Panc1 (cell line): Measurements from ENCODE around the gene ASB2. TPM values are rescaled to one million over a fixed set of nuclear protein-coding genes. Genes with fewer than 3 reads are reported as not detected.

Experiments used
- ATAC-seq: fragments of 200-7000 bp; cut with Tn5 transposase; 2 replicates; pipeline ENCODE4 v1.9.1; 2020; ENCODE audit warnings: mild to moderate bottlenecking, moderate library complexity
- BruUV-seq: library from RNA; stranded (reverse); fragments of 400-500 nt; replicated peaks from 2 replicates; lab custom pipeline; 2021; lab: Mats Ljungman, UMichigan
- CTCF ChIA-PET: fragments of 300-600 bp; sonication (Branson Sonifier 250); formaldehyde crosslinking; loops from one replicate; lab custom pipeline; 2022; ENCODE audit warnings: antibody characterized with exemption; lab: Charles Lee
- POLR2A ChIA-PET: fragments of 300-600 bp; sonication (Branson Sonifier 250); formaldehyde crosslinking; loops from one replicate; lab custom pipeline; 2022; ENCODE audit warnings: antibody characterized with exemption; lab: Charles Lee
- DNase-seq: peaks from one replicate; pipeline ENCODE4 v3.0.0-alpha.2; 2010; ENCODE audit warnings: low read depth, low spot score
- H3K27ac ChIP-seq: 2 replicates; pipeline ENCODE4 v1.5.1; 2011; ENCODE audit warnings: mild to moderate bottlenecking, low read length, inconsistent platforms
- H3K27me3 ChIP-seq: fragments of 200-500 bp; sonication (Bioruptor generic); 2 replicates; pipeline ENCODE4 v1.6.0; 2014; ENCODE audit warnings: low read length, inconsistent platforms; ENCODE audit not compliant: control insufficient read depth, insufficient read depth
- H3K36me3 ChIP-seq: fragments of 200-500 bp; sonication (Bioruptor generic); 2 replicates; pipeline ENCODE4 v1.5.1; 2014; ENCODE audit warnings: inconsistent platforms, mild to moderate bottlenecking, low read length, moderate library complexity; ENCODE audit not compliant: control insufficient read depth, insufficient read depth
- H3K4me1 ChIP-seq: 2 replicates; pipeline ENCODE4 v1.5.1; 2011; ENCODE audit warnings: inconsistent platforms, mild to moderate bottlenecking, low read length, moderate library complexity; ENCODE audit not compliant: control insufficient read depth, insufficient read depth
- H3K4me3 ChIP-seq, 2 experiments: 2 replicates each; pipeline ENCODE4 v1.5.1; 2011 to 2012; ENCODE audit warnings: low read depth in 2 of 2, low read length in 2 of 2, mild to moderate bottlenecking in 2 of 2, inconsistent platforms in 1 of 2, moderate library complexity in 1 of 2
- H3K9me3 ChIP-seq: fragments of 200-500 bp; sonication (Bioruptor generic); 2 replicates; pipeline ENCODE4 v1.5.1; 2014; ENCODE audit warnings: low read depth, mild to moderate bottlenecking, inconsistent platforms, low read length, moderate library complexity; ENCODE audit not compliant: control insufficient read depth, insufficient read depth
- CTCF ChIP-seq: fragments of 450-650 bp; IDR thresholded peaks from 2 replicates; pipeline ENCODE4 v1.5.1; 2017; ENCODE audit warnings: mild to moderate bottlenecking
- POLR2AphosphoS5 ChIP-seq: IDR thresholded peaks from 2 replicates; pipeline ENCODE4 v1.6.1; 2012; ENCODE audit warnings: mild to moderate bottlenecking, low read depth, low read length, moderate library complexity
- SIN3A ChIP-seq: IDR thresholded peaks from 2 replicates; pipeline ENCODE4 v1.6.1; 2012; ENCODE audit warnings: low read depth, mild to moderate bottlenecking, low read length, moderate library complexity, borderline replicate concordance; ENCODE audit not compliant: insufficient read depth
- TCF7L2 ChIP-seq: IDR thresholded peaks from 2 replicates; pipeline ENCODE4 v1.6.1; 2011; ENCODE audit warnings: mild to moderate bottlenecking, low read depth, low read length, inconsistent platforms
- in situ Hi-C: cut with HindIII; loops from 2 replicates; pipeline ENCODE4 v1.10.0; 2016; ENCODE audit warnings: low sequenced_read_pairs, low pct_unique_long_range_greater_than_20kb
- intact Hi-C: fragments of 100-400 bp; cut with micrococcal nuclease; formaldehyde crosslinking; loops from one replicate; pipeline ENCODE4 v1.10.0; 2022; ENCODE audit not compliant: unreplicated experiment
- total RNA-seq: library from RNA; stranded (reverse); gene quantifications from one replicate; pipeline ENCODE4 v1.2.1, GENCODE V29; 2021; ENCODE audit not compliant: unreplicated experiment
- TF ChIP-seq, protein P1 (sequence below), 2 experiments: IDR thresholded peaks; 2 replicates each; pipeline ENCODE4 v1.6.1; 2011 to 2012; ENCODE audit warnings: low read depth in 2 of 2, control low read depth in 1 of 2, low read length in 1 of 2, mild to moderate bottlenecking in 1 of 2, moderate library complexity in 1 of 2; ENCODE audit not compliant: insufficient read depth in 1 of 2

ASB2 gene
- total RNA-seq, 1 experiment from 2014 or later: 0.28 TPM

- Histone ChIP-seq H3K9me3 (no peaks in the 10 kb centered on the region), H3K4me3 (no peak overlapping the region), H3K27ac (no peak overlapping the region), H3K4me1 (no peaks in the 10 kb centered on the region), H3K27me3 (no peaks in the 10 kb centered on the region), H3K36me3 (no peaks in the 10 kb centered on the region)
- ChIA-PET CTCF (interaction anchor here (0.5 kb wide), 1 partner anchor 703 kb away, joined by 6 read pairs; no protein-coding TSS in a partner anchor), POLR2A (no interaction called here)
- no peak for ATAC-seq
- in situ Hi-C loops (no loop called here), intact Hi-C loops (no loop called here)
- TF ChIP-seq SIN3A: no peak
- TF ChIP-seq POLR2AphosphoS5: no peak
- no peak for TF ChIP-seq TCF7L2
- TF ChIP-seq, protein P1, sequence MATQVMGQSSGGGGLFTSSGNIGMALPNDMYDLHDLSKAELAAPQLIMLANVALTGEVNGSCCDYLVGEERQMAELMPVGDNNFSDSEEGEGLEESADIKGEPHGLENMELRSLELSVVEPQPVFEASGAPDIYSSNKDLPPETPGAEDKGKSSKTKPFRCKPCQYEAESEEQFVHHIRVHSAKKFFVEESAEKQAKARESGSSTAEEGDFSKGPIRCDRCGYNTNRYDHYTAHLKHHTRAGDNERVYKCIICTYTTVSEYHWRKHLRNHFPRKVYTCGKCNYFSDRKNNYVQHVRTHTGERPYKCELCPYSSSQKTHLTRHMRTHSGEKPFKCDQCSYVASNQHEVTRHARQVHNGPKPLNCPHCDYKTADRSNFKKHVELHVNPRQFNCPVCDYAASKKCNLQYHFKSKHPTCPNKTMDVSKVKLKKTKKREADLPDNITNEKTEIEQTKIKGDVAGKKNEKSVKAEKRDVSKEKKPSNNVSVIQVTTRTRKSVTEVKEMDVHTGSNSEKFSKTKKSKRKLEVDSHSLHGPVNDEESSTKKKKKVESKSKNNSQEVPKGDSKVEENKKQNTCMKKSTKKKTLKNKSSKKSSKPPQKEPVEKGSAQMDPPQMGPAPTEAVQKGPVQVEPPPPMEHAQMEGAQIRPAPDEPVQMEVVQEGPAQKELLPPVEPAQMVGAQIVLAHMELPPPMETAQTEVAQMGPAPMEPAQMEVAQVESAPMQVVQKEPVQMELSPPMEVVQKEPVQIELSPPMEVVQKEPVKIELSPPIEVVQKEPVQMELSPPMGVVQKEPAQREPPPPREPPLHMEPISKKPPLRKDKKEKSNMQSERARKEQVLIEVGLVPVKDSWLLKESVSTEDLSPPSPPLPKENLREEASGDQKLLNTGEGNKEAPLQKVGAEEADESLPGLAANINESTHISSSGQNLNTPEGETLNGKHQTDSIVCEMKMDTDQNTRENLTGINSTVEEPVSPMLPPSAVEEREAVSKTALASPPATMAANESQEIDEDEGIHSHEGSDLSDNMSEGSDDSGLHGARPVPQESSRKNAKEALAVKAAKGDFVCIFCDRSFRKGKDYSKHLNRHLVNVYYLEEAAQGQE (IDR thresholded peaks at IDR 0.05; ENCODE audit: insufficient read depth in 1 of 2, low read depth in 2 of 2, low read length in 1 of 2): no peak
- TF ChIP-seq CTCF: no peak
- no peak for DNase-seq
- no TSS peak for BruUV-seq
Measured at GRCh38 chr14:93898081-93898611, 78.2 kb downstream of the ASB2 start.

DNA sequence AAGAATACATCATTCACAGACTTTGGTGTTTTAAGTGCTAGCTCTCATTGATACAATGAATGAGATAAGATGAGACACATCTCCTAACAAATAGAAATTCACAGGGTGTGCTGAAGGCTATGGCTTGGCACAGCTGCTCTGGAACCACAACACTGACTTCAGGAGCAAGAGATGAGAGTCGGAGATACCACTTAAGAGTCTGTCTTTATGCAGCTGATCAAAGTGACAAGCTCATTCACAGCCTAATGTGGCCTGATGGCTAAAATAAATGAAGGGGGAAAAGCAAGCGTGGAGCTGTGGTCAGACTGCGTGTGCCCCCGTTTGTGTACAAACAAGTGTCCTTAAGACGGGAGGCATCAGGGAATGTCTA, 78.9 kb downstream of the ASB2 start:
- POLR2A ChIA-PET: no interaction called here
- Histone ChIP-seq H3K27me3 (no peaks in the 10 kb centered on the region), H3K4me1 (no peaks in the 10 kb centered on the region), H3K9me3 (no peaks in the 10 kb centered on the region), H3K27ac (no peak overlapping the region), H3K4me3 (no peak overlapping the region), H3K36me3 (no peaks in the 10 kb centered on the region)
- DNase-seq (no peak), ATAC-seq (no peak)
- no TSS peak for BruUV-seq
- CTCF ChIA-PET: interaction anchor here (0.5 kb wide), 1 partner anchor 702 kb away, joined by 6 read pairs; no protein-coding TSS in a partner anchor
- TF ChIP-seq TCF7L2 (no peak), CTCF (no peak), POLR2AphosphoS5 (no peak), SIN3A (no peak)
- TF ChIP-seq, protein P1 (IDR thresholded peaks at IDR 0.05; ENCODE audit: insufficient read depth in 1 of 2, low read depth in 2 of 2, low read length in 1 of 2): no peak
- in situ Hi-C loops: no loop called here
- intact Hi-C loops: no loop called here
